ENCODE results near the gene ORM1. TPM values are rescaled to one million over a fixed set of nuclear protein-coding genes. Genes with fewer than 3 reads are reported as not detected.
A peak's percentile ranks its signal among the peaks of the same experiment; 100 is the strongest.

The ORM1 gene
- total RNA-seq, 1 experiment from 2014 or later: 27.5 TPM

- Histone ChIP-seq H3K4me3 (ENCODE audit: low read depth, low read length) (no peak overlapping the region), H3K27me3 (replicated peaks; ENCODE audit: control insufficient read depth, insufficient read depth, low read length) (no peaks in the 10 kb centered on the region), H3K9me3 (peaks cover 5% of the 10 kb centered on the region), H3K36me3 (ENCODE audit: control insufficient read depth, insufficient read depth, low read length) (peaks cover 3% of the 10 kb centered on the region), H3K4me1 (peaks cover 14% of the 10 kb centered on the region)
- Mint-ChIP-seq H3K4me3 (ENCODE audit: unreplicated experiment) (no peak overlapping the region), H3K27me3 (ENCODE audit: insufficient read depth, unreplicated experiment) (no peaks in the 10 kb centered on the region), H3K36me3 (ENCODE audit: insufficient read depth, unreplicated experiment) (peaks cover 24% of the 10 kb centered on the region), H3K4me1 (ENCODE audit: low read depth, unreplicated experiment) (peaks cover 7% of the 10 kb centered on the region), H3K9me3 (ENCODE audit: unreplicated experiment) (peaks cover 12% of the 10 kb centered on the region), H3K27ac (ENCODE audit: unreplicated experiment) (no peak overlapping the region)
- no TSS peak for BruUV-seq (replicated peaks)
- POLR2A ChIA-PET: interaction anchor here (0.7 kb wide), 1 partner anchor 517 kb away, joined by 3 read pairs; no protein-coding TSS in a partner anchor
- CTCF ChIA-PET: interaction anchor here (1.1 to 6.5 kb wide), 5 partner anchors 25 to 206 kb away, joined by 3 to 84 read pairs (median 11); partner anchors contain the start of gene COL27A1
- intact Hi-C loops (cut with micrococcal nuclease; ENCODE audit: unreplicated experiment): loop anchor here (5.0 kb wide), 1 partner anchor 553 kb away; no protein-coding TSS in a partner anchor
- DNase-seq: no peak
- TF ChIP-seq, protein P1, sequence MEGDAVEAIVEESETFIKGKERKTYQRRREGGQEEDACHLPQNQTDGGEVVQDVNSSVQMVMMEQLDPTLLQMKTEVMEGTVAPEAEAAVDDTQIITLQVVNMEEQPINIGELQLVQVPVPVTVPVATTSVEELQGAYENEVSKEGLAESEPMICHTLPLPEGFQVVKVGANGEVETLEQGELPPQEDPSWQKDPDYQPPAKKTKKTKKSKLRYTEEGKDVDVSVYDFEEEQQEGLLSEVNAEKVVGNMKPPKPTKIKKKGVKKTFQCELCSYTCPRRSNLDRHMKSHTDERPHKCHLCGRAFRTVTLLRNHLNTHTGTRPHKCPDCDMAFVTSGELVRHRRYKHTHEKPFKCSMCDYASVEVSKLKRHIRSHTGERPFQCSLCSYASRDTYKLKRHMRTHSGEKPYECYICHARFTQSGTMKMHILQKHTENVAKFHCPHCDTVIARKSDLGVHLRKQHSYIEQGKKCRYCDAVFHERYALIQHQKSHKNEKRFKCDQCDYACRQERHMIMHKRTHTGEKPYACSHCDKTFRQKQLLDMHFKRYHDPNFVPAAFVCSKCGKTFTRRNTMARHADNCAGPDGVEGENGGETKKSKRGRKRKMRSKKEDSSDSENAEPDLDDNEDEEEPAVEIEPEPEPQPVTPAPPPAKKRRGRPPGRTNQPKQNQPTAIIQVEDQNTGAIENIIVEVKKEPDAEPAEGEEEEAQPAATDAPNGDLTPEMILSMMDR (IDR thresholded peaks at IDR 0.05; ENCODE audit: insufficient read depth in 1 of 2, low read depth in 1 of 2, low read length in 1 of 2, severe bottlenecking in 1 of 2, unreplicated experiment in 1 of 2): no peak
Observed at GRCh38 chr9:114289571-114290481, 33.1 kb upstream of the ORM1 start.

DNA sequence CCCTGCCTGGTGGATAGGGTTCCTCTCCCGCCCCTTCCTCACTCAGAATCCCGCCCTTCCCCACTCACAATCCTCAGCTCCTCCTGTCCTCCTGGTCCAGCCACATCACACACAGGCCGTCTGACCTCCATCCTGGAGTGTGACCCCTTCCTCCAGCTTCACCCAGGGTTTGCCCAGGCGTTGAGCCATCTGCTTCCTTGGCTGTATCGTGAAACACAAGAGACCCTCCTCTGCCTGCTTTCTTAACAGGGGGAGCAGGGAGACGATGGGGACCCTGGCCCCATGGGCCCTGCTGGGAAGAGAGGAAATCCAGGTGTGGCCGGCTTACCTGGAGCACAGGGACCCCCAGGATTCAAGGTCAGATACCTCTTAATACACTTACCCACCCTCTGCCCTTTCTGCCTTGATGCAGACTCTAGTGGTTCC lies 32.3 kb upstream of the ORM1 start:
- no peaks in the 10 kb centered on the region for H3K27me3 Mint-ChIP-seq (ENCODE audit: insufficient read depth, unreplicated experiment)
- peaks cover 7% of the 10 kb centered on the region for H3K4me1 Mint-ChIP-seq (ENCODE audit: low read depth, unreplicated experiment)
- Histone ChIP-seq H3K27me3 (replicated peaks; ENCODE audit: control insufficient read depth, insufficient read depth, low read length) (no peaks in the 10 kb centered on the region), H3K4me3 (ENCODE audit: low read depth, low read length) (no peak overlapping the region), H3K36me3 (ENCODE audit: control insufficient read depth, insufficient read depth, low read length) (peaks cover 3% of the 10 kb centered on the region; the same call in 1 of the 2 replicates), H3K9me3 (peaks cover 5% of the 10 kb centered on the region), H3K4me1 (peaks cover 14% of the 10 kb centered on the region)
- POLR2A ChIA-PET: no interaction called here
- no peak overlapping the region for H3K27ac Mint-ChIP-seq (ENCODE audit: unreplicated experiment)
- TF ChIP-seq, protein P1 (IDR thresholded peaks at IDR 0.05; ENCODE audit: insufficient read depth in 1 of 2, low read depth in 1 of 2, low read length in 1 of 2, severe bottlenecking in 1 of 2, unreplicated experiment in 1 of 2): no peak
- peaks cover 20% of the 10 kb centered on the region for H3K9me3 Mint-ChIP-seq (ENCODE audit: unreplicated experiment)
- no peak overlapping the region for H3K4me3 Mint-ChIP-seq (ENCODE audit: unreplicated experiment)
- CTCF ChIA-PET: interaction anchor here (0.5 to 6.5 kb wide), 14 partner anchors 26 to 503 kb away, joined by 3 to 84 read pairs (median 4); partner anchors contain the start of gene COL27A1
- intact Hi-C loops (cut with micrococcal nuclease; ENCODE audit: unreplicated experiment): loop anchor here (5.0 kb wide), 1 partner anchor 553 kb away; no protein-coding TSS in a partner anchor
- BruUV-seq (replicated peaks): no TSS peak
- peak in 1 of 2 experiments; percentile 40 for DNase-seq
- peaks cover 24% of the 10 kb centered on the region for H3K36me3 Mint-ChIP-seq (ENCODE audit: insufficient read depth, unreplicated experiment)

GRCh38 chr9:114291064-114291474 lies 31.8 kb upstream of the ORM1 start:
- peaks cover 3% of the 10 kb centered on the region; the same call in 1 of the 2 replicates for H3K36me3 ChIP-seq (ENCODE audit: control insufficient read depth, insufficient read depth, low read length)
- Mint-ChIP-seq H3K27me3 (ENCODE audit: insufficient read depth, unreplicated experiment) (no peaks in the 10 kb centered on the region), H3K4me1 (ENCODE audit: low read depth, unreplicated experiment) (peaks cover 7% of the 10 kb centered on the region), H3K9me3 (ENCODE audit: unreplicated experiment) (peaks cover 20% of the 10 kb centered on the region), H3K27ac (ENCODE audit: unreplicated experiment) (no peak overlapping the region), H3K4me3 (ENCODE audit: unreplicated experiment) (no peak overlapping the region), H3K36me3 (ENCODE audit: insufficient read depth, unreplicated experiment) (peaks cover 29% of the 10 kb centered on the region)
- BruUV-seq (replicated peaks): no TSS peak
- TF ChIP-seq, protein P1 (IDR thresholded peaks at IDR 0.05; ENCODE audit: insufficient read depth in 1 of 2, low read depth in 1 of 2, low read length in 1 of 2, severe bottlenecking in 1 of 2, unreplicated experiment in 1 of 2): peak; percentile 81 to 92
- peaks cover 14% of the 10 kb centered on the region for H3K4me1 ChIP-seq
- intact Hi-C loops (cut with micrococcal nuclease; ENCODE audit: unreplicated experiment): loop anchor here (1.0 to 5.0 kb wide), 5 partner anchors 52 to 554 kb away; partner anchors contain the start of gene COL27A1
- CTCF ChIA-PET: interaction anchor here (0.5 to 6.5 kb wide), 15 partner anchors 26 to 504 kb away, joined by 3 to 84 read pairs (median 4); partner anchors contain the start of gene COL27A1
- no peaks in the 10 kb centered on the region for H3K27me3 ChIP-seq (replicated peaks; ENCODE audit: control insufficient read depth, insufficient read depth, low read length)
- POLR2A ChIA-PET: no interaction called here
- peaks cover 5% of the 10 kb centered on the region for H3K9me3 ChIP-seq
- no peak overlapping the region for H3K4me3 ChIP-seq (ENCODE audit: low read depth, low read length)
- peak; percentile 70 to 80 for DNase-seq

Measured in Caco-2 (cell line).